Natural killer cell treated with Interleukin-12 subunit alpha and Interleukin-12 subunit beta and Interleukin-15 and Interleukin-18, amount 100 ng/mL, for 72 hours (primary cell): ENCODE measurements around the gene SGMS1. TPM values are rescaled to one million over a fixed set of nuclear protein-coding genes. Genes with fewer than 3 reads are reported as not detected.
"Not testable (repeated sequence)": the region's sequence is repeated elsewhere in the genome, so short reads cannot be mapped to it uniquely, and the experiment has no call there.

Experiments used
- ATAC-seq, 2 donors: fragments of 150-1000 bp; cut with Tn5 transposase in 1 of 2; sonication (Bioruptor Pico), chemical (Tn5 transposase) in 1 of 2; 2 replicates each; pipeline ENCODE4 v1.10.0; 2021
- DNase-seq: peaks from one replicate; pipeline ENCODE4 v3.0.0; 2022; ENCODE audit warnings: low spot score
- H3K27ac Mint-ChIP-seq, 2 donors: 1 replicate in 1 of 2; 2 replicates in 1 of 2; pipeline ENCODE4 v1.8.0; 2022; ENCODE audit warnings: mixed read lengths in 2 of 2, mild to moderate bottlenecking in 1 of 2, moderate library complexity in 1 of 2
- H3K27me3 Mint-ChIP-seq, 2 donors: 1 replicate in 1 of 2; 2 replicates in 1 of 2; pipeline ENCODE4 v1.8.0; 2022; ENCODE audit warnings: mixed read lengths in 2 of 2
- H3K36me3 Mint-ChIP-seq: one replicate; pipeline ENCODE4 v1.8.0; 2022; ENCODE audit warnings: mixed read lengths
- H3K4me1 Mint-ChIP-seq, 2 donors: 1 replicate in 1 of 2; 2 replicates in 1 of 2; pipeline ENCODE4 v1.8.0; 2022; ENCODE audit warnings: low read depth in 2 of 2, mixed read lengths in 2 of 2, mild to moderate bottlenecking in 1 of 2
- H3K4me3 Mint-ChIP-seq: one replicate; pipeline ENCODE4 v1.8.0; 2022; ENCODE audit warnings: mixed read lengths
- H3K9me3 Mint-ChIP-seq: 2 replicates; pipeline ENCODE4 v1.8.0; 2022; ENCODE audit warnings: mixed read lengths
- total RNA-seq, 2 donors: library from RNA; stranded (reverse); gene quantifications; one replicate each; pipeline ENCODE4 v1.2.3, GENCODE V29; 2022

SGMS1 gene
- total RNA-seq, 2 donors from 2014 or later = 31.6 to 49.0 TPM

- H3K4me3 Mint-ChIP-seq = peak overlapping the region; percentile 6
- ATAC-seq = peak; percentile 50 to 74
- no peak overlapping the region for H3K27ac Mint-ChIP-seq
- no peaks in the 10 kb centered on the region for H3K9me3 Mint-ChIP-seq
- no peaks in the 10 kb centered on the region for H3K27me3 Mint-ChIP-seq
- H3K36me3 Mint-ChIP-seq = no peaks in the 10 kb centered on the region
- no peak for DNase-seq
- H3K4me1 Mint-ChIP-seq = peaks cover 42 to 46% of the 10 kb centered on the region in 2 donors
Observed at GRCh38 chr10:50577681-50578350, 45.9 kb downstream of the SGMS1 start.

- no peaks in the 10 kb centered on the region for H3K36me3 Mint-ChIP-seq
- H3K4me3 Mint-ChIP-seq = peak overlapping the region; percentile 21
- peaks cover 43 to 50% of the 10 kb centered on the region in 2 donors for H3K4me1 Mint-ChIP-seq
- H3K27me3 Mint-ChIP-seq = no peaks in the 10 kb centered on the region
- no peak for DNase-seq
- peak overlapping the region in 1 of 2 donors; percentile 43 for H3K27ac Mint-ChIP-seq
- no peaks in the 10 kb centered on the region for H3K9me3 Mint-ChIP-seq
- no peak for ATAC-seq
Observed at GRCh38 chr10:50577010-50577409, 46.7 kb downstream of the SGMS1 start.

- Mint-ChIP-seq H3K4me3 (peak overlapping the region; percentile 21), H3K4me1 (peaks cover 46 to 53% of the 10 kb centered on the region in 2 donors), H3K9me3 (no peaks in the 10 kb centered on the region), H3K27me3 (no peaks in the 10 kb centered on the region), H3K36me3 (no peaks in the 10 kb centered on the region), H3K27ac (peak overlapping the region; percentile 23 to 43)
- ATAC-seq = peak in 1 of 2 donors; percentile 77
- DNase-seq = no peak
Observed at GRCh38 chr10:50576245-50576815, 47.4 kb downstream of the SGMS1 start.

GRCh38 chr10:50575477-50576244, 48.1 kb downstream of the SGMS1 start:
- H3K4me3 Mint-ChIP-seq = no peak overlapping the region
- H3K4me1 Mint-ChIP-seq = peaks cover 44 to 50% of the 10 kb centered on the region in 2 donors
- no peaks in the 10 kb centered on the region for H3K9me3 Mint-ChIP-seq
- no peaks in the 10 kb centered on the region for H3K36me3 Mint-ChIP-seq
- H3K27me3 Mint-ChIP-seq = no peaks in the 10 kb centered on the region
- ATAC-seq = no peak
- DNase-seq = no peak
- peak overlapping the region; percentile 23 to 43 for H3K27ac Mint-ChIP-seq

- Mint-ChIP-seq H3K9me3 (no peaks in the 10 kb centered on the region), H3K4me1 (peaks cover 38 to 48% of the 10 kb centered on the region in 2 donors), H3K4me3 (no peak overlapping the region), H3K27me3 (no peaks in the 10 kb centered on the region), H3K36me3 (no peaks in the 10 kb centered on the region), H3K27ac (no peak overlapping the region)
- ATAC-seq (no peak), DNase-seq (no peak)
Observed at GRCh38 chr10:50574931-50575330, 48.8 kb downstream of the SGMS1 start.

GRCh38 chr10:50574305-50574704, 49.5 kb downstream of the SGMS1 start:
- Mint-ChIP-seq H3K27ac (no peak overlapping the region), H3K36me3 (no peaks in the 10 kb centered on the region), H3K9me3 (no peaks in the 10 kb centered on the region), H3K4me3 (no peak overlapping the region), H3K27me3 (no peaks in the 10 kb centered on the region), H3K4me1 (peaks cover 32 to 47% of the 10 kb centered on the region in 2 donors)
- DNase-seq (no peak), ATAC-seq (no peak)

- no peak for ATAC-seq
- no peak overlapping the region for H3K4me3 Mint-ChIP-seq
- H3K9me3 Mint-ChIP-seq = no peaks in the 10 kb centered on the region
- H3K27me3 Mint-ChIP-seq = no peaks in the 10 kb centered on the region
- DNase-seq = no peak
- peaks cover 19 to 42% of the 10 kb centered on the region in 2 donors for H3K4me1 Mint-ChIP-seq
- H3K36me3 Mint-ChIP-seq = no peaks in the 10 kb centered on the region
- H3K27ac Mint-ChIP-seq = no peak overlapping the region
Observed at GRCh38 chr10:50572017-50572491, 51.7 kb downstream of the SGMS1 start.

GRCh38 chr10:50568750-50569149, 55.0 kb downstream of the SGMS1 start:
- not testable (repeated sequence) for ATAC-seq

GRCh38 chr10:50567384-50567783, 56.4 kb downstream of the SGMS1 start:
- Mint-ChIP-seq H3K9me3 (no peaks in the 10 kb centered on the region), H3K27ac (no peak overlapping the region), H3K27me3 (no peaks in the 10 kb centered on the region), H3K4me3 (no peak overlapping the region), H3K36me3 (no peaks in the 10 kb centered on the region), H3K4me1 (peaks cover 4 to 21% of the 10 kb centered on the region in 2 donors)
- no peak for ATAC-seq
- DNase-seq = no peak

More at GRCh38 chr10:50568750-50569149, 55.0 kb downstream of the SGMS1 start:
- not testable (repeated sequence) for H3K27me3 Mint-ChIP-seq, H3K27ac Mint-ChIP-seq, H3K4me3 Mint-ChIP-seq, DNase-seq, H3K36me3 Mint-ChIP-seq, H3K9me3 Mint-ChIP-seq
- peaks cover 4 to 29% of the 10 kb centered on the region in 2 donors for H3K4me1 Mint-ChIP-seq

GRCh38 chr10:50566150-50566549, 57.6 kb downstream of the SGMS1 start:
- no peak overlapping the region for H3K4me3 Mint-ChIP-seq
- H3K4me1 Mint-ChIP-seq = peaks cover 0 to 15% of the 10 kb centered on the region in 2 donors
- DNase-seq = no peak
- H3K36me3 Mint-ChIP-seq = no peaks in the 10 kb centered on the region
- H3K9me3 Mint-ChIP-seq = no peaks in the 10 kb centered on the region
- no peak for ATAC-seq
- no peaks in the 10 kb centered on the region for H3K27me3 Mint-ChIP-seq
- H3K27ac Mint-ChIP-seq = no peak overlapping the region

GRCh38 chr10:50565301-50566083, 58.3 kb downstream of the SGMS1 start:
- no peak for DNase-seq
- H3K9me3 Mint-ChIP-seq = no peaks in the 10 kb centered on the region
- H3K27ac Mint-ChIP-seq = no peak overlapping the region
- no peaks in the 10 kb centered on the region for H3K36me3 Mint-ChIP-seq
- H3K4me1 Mint-ChIP-seq = peaks cover 0 to 15% of the 10 kb centered on the region in 2 donors
- H3K4me3 Mint-ChIP-seq = no peak overlapping the region
- peak in 1 of 2 donors; percentile 24 for ATAC-seq
- H3K27me3 Mint-ChIP-seq = no peaks in the 10 kb centered on the region

- peaks cover 0 to 9% of the 10 kb centered on the region in 2 donors for H3K4me1 Mint-ChIP-seq
- H3K27me3 Mint-ChIP-seq = no peaks in the 10 kb centered on the region
- H3K36me3 Mint-ChIP-seq = no peaks in the 10 kb centered on the region
- H3K9me3 Mint-ChIP-seq = no peaks in the 10 kb centered on the region
- no peak overlapping the region for H3K27ac Mint-ChIP-seq
- no peak for DNase-seq
- ATAC-seq = no peak
- no peak overlapping the region for H3K4me3 Mint-ChIP-seq
Observed at GRCh38 chr10:50563906-50564305, 59.9 kb downstream of the SGMS1 start.

- DNase-seq (no peak), ATAC-seq (no peak)
- H3K36me3 Mint-ChIP-seq = no peaks in the 10 kb centered on the region
- no peaks in the 10 kb centered on the region for H3K9me3 Mint-ChIP-seq
- H3K27me3 Mint-ChIP-seq = no peaks in the 10 kb centered on the region
- H3K4me1 Mint-ChIP-seq = peaks cover 0 to 7% of the 10 kb centered on the region in 2 donors
- H3K4me3 Mint-ChIP-seq = no peak overlapping the region
- H3K27ac Mint-ChIP-seq = no peak overlapping the region
Observed at GRCh38 chr10:50561816-50562215, 61.9 kb downstream of the SGMS1 start.
